Panc1 (cell line): ENCODE results near the gene ZNF835. TPM values are rescaled to one million over a fixed set of nuclear protein-coding genes. Genes with fewer than 3 reads are reported as not detected.
A peak's percentile ranks its signal among the peaks of the same experiment; 100 is the strongest.

Source experiments
- ATAC-seq: fragments of 200-7000 bp; cut with Tn5 transposase; 2 replicates; pipeline ENCODE4 v1.9.1; 2020; ENCODE audit warnings: mild to moderate bottlenecking, moderate library complexity
- BruUV-seq: library from RNA; stranded (reverse); fragments of 400-500 nt; replicated peaks from 2 replicates; lab custom pipeline; 2021; lab: Mats Ljungman, UMichigan
- CTCF ChIA-PET: fragments of 300-600 bp; sonication (Branson Sonifier 250); formaldehyde crosslinking; loops from one replicate; lab custom pipeline; 2022; ENCODE audit warnings: antibody characterized with exemption; lab: Charles Lee
- POLR2A ChIA-PET: fragments of 300-600 bp; sonication (Branson Sonifier 250); formaldehyde crosslinking; loops from one replicate; lab custom pipeline; 2022; ENCODE audit warnings: antibody characterized with exemption; lab: Charles Lee
- DNase-seq: peaks from one replicate; pipeline ENCODE4 v3.0.0-alpha.2; 2010; ENCODE audit warnings: low read depth, low spot score
- H3K27ac ChIP-seq: 2 replicates; pipeline ENCODE4 v1.5.1; 2011; ENCODE audit warnings: mild to moderate bottlenecking, low read length, inconsistent platforms
- H3K27me3 ChIP-seq: fragments of 200-500 bp; sonication (Bioruptor generic); 2 replicates; pipeline ENCODE4 v1.6.0; 2014; ENCODE audit warnings: low read length, inconsistent platforms; ENCODE audit not compliant: control insufficient read depth, insufficient read depth
- H3K36me3 ChIP-seq: fragments of 200-500 bp; sonication (Bioruptor generic); 2 replicates; pipeline ENCODE4 v1.5.1; 2014; ENCODE audit warnings: inconsistent platforms, mild to moderate bottlenecking, low read length, moderate library complexity; ENCODE audit not compliant: control insufficient read depth, insufficient read depth
- H3K4me1 ChIP-seq: 2 replicates; pipeline ENCODE4 v1.5.1; 2011; ENCODE audit warnings: inconsistent platforms, mild to moderate bottlenecking, low read length, moderate library complexity; ENCODE audit not compliant: control insufficient read depth, insufficient read depth
- H3K4me3 ChIP-seq, 2 experiments: 2 replicates each; pipeline ENCODE4 v1.5.1; 2011 to 2012; ENCODE audit warnings: low read depth in 2 of 2, low read length in 2 of 2, mild to moderate bottlenecking in 2 of 2, inconsistent platforms in 1 of 2, moderate library complexity in 1 of 2
- H3K9me3 ChIP-seq: fragments of 200-500 bp; sonication (Bioruptor generic); 2 replicates; pipeline ENCODE4 v1.5.1; 2014; ENCODE audit warnings: low read depth, mild to moderate bottlenecking, inconsistent platforms, low read length, moderate library complexity; ENCODE audit not compliant: control insufficient read depth, insufficient read depth
- POLR2AphosphoS5 ChIP-seq: IDR thresholded peaks from 2 replicates; pipeline ENCODE4 v1.6.1; 2012; ENCODE audit warnings: mild to moderate bottlenecking, low read depth, low read length, moderate library complexity
- SIN3A ChIP-seq: IDR thresholded peaks from 2 replicates; pipeline ENCODE4 v1.6.1; 2012; ENCODE audit warnings: low read depth, mild to moderate bottlenecking, low read length, moderate library complexity, borderline replicate concordance; ENCODE audit not compliant: insufficient read depth
- TCF7L2 ChIP-seq: IDR thresholded peaks from 2 replicates; pipeline ENCODE4 v1.6.1; 2011; ENCODE audit warnings: mild to moderate bottlenecking, low read depth, low read length, inconsistent platforms
- in situ Hi-C: cut with HindIII; loops from 2 replicates; pipeline ENCODE4 v1.10.0; 2016; ENCODE audit warnings: low sequenced_read_pairs, low pct_unique_long_range_greater_than_20kb
- intact Hi-C: fragments of 100-400 bp; cut with micrococcal nuclease; formaldehyde crosslinking; loops from one replicate; pipeline ENCODE4 v1.10.0; 2022; ENCODE audit not compliant: unreplicated experiment
- total RNA-seq: library from RNA; stranded (reverse); gene quantifications from one replicate; pipeline ENCODE4 v1.2.1, GENCODE V29; 2021; ENCODE audit not compliant: unreplicated experiment
- TF ChIP-seq, protein P1 (sequence below), 2 experiments: IDR thresholded peaks; 2 replicates each; pipeline ENCODE4 v1.6.1; 2011 to 2012; ENCODE audit warnings: low read depth in 2 of 2, control low read depth in 1 of 2, low read length in 1 of 2, mild to moderate bottlenecking in 1 of 2, moderate library complexity in 1 of 2; ENCODE audit not compliant: insufficient read depth in 1 of 2
- TF ChIP-seq, protein P2 (sequence below): fragments of 450-650 bp; IDR thresholded peaks from 2 replicates; pipeline ENCODE4 v1.5.1; 2017; ENCODE audit warnings: mild to moderate bottlenecking

The ZNF835 gene
- total RNA-seq, 1 experiment from 2014 or later, result not detected

DNA sequence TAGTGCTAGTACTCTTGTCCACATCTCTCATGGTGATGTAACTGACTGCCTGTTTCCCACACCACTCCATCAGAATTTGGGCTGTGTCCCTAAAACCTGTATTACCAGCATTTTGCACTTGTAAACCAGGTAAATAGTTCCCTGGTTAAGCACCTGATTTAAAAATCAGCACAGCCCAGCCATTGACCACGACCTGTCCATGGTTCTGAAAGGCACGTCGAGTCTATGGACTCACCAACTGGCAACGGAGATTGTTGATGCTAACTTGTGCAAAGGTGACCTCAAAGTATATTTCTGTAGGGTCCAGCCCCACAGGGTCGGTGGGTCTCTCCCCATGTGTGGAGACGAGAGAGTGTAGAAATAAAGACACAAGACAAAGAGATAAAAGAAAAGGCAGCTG, 46.7 kb upstream of the ZNF835 start:
- H3K4me3 ChIP-seq, result no peak overlapping the region
- BruUV-seq, result no TSS peak
- intact Hi-C loops (no loop called here), in situ Hi-C loops (no loop called here)
- TF ChIP-seq TCF7L2 (no peak), POLR2AphosphoS5 (no peak), SIN3A (no peak)
- TF ChIP-seq, protein P1, sequence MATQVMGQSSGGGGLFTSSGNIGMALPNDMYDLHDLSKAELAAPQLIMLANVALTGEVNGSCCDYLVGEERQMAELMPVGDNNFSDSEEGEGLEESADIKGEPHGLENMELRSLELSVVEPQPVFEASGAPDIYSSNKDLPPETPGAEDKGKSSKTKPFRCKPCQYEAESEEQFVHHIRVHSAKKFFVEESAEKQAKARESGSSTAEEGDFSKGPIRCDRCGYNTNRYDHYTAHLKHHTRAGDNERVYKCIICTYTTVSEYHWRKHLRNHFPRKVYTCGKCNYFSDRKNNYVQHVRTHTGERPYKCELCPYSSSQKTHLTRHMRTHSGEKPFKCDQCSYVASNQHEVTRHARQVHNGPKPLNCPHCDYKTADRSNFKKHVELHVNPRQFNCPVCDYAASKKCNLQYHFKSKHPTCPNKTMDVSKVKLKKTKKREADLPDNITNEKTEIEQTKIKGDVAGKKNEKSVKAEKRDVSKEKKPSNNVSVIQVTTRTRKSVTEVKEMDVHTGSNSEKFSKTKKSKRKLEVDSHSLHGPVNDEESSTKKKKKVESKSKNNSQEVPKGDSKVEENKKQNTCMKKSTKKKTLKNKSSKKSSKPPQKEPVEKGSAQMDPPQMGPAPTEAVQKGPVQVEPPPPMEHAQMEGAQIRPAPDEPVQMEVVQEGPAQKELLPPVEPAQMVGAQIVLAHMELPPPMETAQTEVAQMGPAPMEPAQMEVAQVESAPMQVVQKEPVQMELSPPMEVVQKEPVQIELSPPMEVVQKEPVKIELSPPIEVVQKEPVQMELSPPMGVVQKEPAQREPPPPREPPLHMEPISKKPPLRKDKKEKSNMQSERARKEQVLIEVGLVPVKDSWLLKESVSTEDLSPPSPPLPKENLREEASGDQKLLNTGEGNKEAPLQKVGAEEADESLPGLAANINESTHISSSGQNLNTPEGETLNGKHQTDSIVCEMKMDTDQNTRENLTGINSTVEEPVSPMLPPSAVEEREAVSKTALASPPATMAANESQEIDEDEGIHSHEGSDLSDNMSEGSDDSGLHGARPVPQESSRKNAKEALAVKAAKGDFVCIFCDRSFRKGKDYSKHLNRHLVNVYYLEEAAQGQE (IDR thresholded peaks at IDR 0.05; ENCODE audit: insufficient read depth in 1 of 2, low read depth in 2 of 2, low read length in 1 of 2), result peak; percentile 72 to 80
- TF ChIP-seq, protein P2, sequence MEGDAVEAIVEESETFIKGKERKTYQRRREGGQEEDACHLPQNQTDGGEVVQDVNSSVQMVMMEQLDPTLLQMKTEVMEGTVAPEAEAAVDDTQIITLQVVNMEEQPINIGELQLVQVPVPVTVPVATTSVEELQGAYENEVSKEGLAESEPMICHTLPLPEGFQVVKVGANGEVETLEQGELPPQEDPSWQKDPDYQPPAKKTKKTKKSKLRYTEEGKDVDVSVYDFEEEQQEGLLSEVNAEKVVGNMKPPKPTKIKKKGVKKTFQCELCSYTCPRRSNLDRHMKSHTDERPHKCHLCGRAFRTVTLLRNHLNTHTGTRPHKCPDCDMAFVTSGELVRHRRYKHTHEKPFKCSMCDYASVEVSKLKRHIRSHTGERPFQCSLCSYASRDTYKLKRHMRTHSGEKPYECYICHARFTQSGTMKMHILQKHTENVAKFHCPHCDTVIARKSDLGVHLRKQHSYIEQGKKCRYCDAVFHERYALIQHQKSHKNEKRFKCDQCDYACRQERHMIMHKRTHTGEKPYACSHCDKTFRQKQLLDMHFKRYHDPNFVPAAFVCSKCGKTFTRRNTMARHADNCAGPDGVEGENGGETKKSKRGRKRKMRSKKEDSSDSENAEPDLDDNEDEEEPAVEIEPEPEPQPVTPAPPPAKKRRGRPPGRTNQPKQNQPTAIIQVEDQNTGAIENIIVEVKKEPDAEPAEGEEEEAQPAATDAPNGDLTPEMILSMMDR, result no peak
- no peaks in the 10 kb centered on the region for H3K4me1 ChIP-seq
- no peaks in the 10 kb centered on the region for H3K36me3 ChIP-seq
- POLR2A ChIA-PET, result no interaction called here
- H3K9me3 ChIP-seq, result no peaks in the 10 kb centered on the region
- CTCF ChIA-PET, result no interaction called here
- ATAC-seq, result no peak
- H3K27me3 ChIP-seq, result no peaks in the 10 kb centered on the region; the same call in 1 of the 2 replicates
- H3K27ac ChIP-seq, result no peak overlapping the region
- DNase-seq, result no peak

DNA sequence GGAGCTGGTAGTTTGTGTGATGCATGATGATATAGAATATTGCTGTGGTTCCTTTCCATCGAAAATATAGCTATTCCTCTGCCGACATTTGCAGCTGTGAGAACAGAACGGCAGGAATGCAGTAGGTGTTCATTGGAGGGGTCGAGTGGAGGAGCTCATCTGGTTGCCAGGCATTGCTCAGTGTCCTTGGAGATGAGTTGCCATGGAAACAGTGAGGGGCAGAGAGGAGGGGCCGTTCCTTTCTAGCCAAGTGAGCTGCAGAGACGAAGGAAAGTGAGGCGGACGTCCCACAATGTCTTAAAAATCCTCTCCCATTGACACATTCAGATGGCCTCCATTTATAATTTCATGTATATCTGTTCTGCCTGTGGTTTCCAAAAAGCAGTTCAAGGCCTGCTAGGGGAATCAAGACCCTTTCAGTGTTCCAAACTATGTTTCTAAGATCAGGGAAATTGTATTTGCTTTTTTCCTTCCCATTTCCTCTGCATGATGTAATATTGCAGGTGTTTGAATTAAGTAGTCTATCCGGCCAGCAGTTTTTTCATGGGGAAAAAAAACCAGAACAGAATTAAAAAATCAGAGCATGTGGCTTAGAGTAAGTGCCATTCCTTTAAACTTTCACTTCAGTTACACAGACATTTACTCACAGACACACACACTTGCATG, 41.2 kb upstream of the ZNF835 start:
- Histone ChIP-seq H3K4me1 (no peaks in the 10 kb centered on the region), H3K27me3 (no peaks in the 10 kb centered on the region), H3K27ac (no peak overlapping the region), H3K36me3 (no peaks in the 10 kb centered on the region), H3K9me3 (no peaks in the 10 kb centered on the region), H3K4me3 (no peak overlapping the region)
- TF ChIP-seq TCF7L2, result no peak
- TF ChIP-seq SIN3A, result no peak
- TF ChIP-seq, protein P2, result no peak
- TF ChIP-seq, protein P1 (IDR thresholded peaks at IDR 0.05; ENCODE audit: insufficient read depth in 1 of 2, low read depth in 2 of 2, low read length in 1 of 2), result no peak
- TF ChIP-seq POLR2AphosphoS5, result no peak
- no peak for DNase-seq
- BruUV-seq, result no TSS peak
- CTCF ChIA-PET, result no interaction called here
- in situ Hi-C loops, result no loop called here
- intact Hi-C loops, result no loop called here
- no peak for ATAC-seq
- POLR2A ChIA-PET, result interaction anchor here (0.6 kb wide), 1 partner anchor 1797 kb away, joined by 4 read pairs; no protein-coding TSS in a partner anchor
